A549 (cell line): Measurements from ENCODE around the gene ATP8A2.

ENCODE experiments used
- HOXA7 ChIP-seq: fragments of 250-450 bp; sonication (Bioruptor Pico); IDR thresholded peaks from 2 replicates; pipeline ENCODE4 v1.5.0; 2020; ENCODE audit warnings: mild to moderate bottlenecking, moderate library complexity
- MAFK ChIP-seq: fragments of 450-650 bp; IDR thresholded peaks from 2 replicates; pipeline ENCODE4 v1.6.1; 2014; ENCODE audit not compliant: partially characterized antibody
- NR3C1 ChIP-seq: fragments of >200 bp; sonication (Bioruptor Twin); formaldehyde crosslinking; IDR thresholded peaks from 3 replicates; pipeline ENCODE4 v1.6.1; 2017
- POLR2A ChIP-seq: IDR thresholded peaks from 2 replicates; pipeline ENCODE4 v1.6.1; 2012; ENCODE audit warnings: mild to moderate bottlenecking, low read length
- TP53 ChIP-seq: fragments of 250-450 bp; sonication (Bioruptor Pico); IDR thresholded peaks from 2 replicates; pipeline ENCODE4 v1.5.0; 2021; ENCODE audit warnings: mild to moderate bottlenecking, moderate library complexity
- TF ChIP-seq, protein P1 (sequence below): fragments of >200 bp; sonication (Bioruptor Twin); formaldehyde crosslinking; IDR thresholded peaks from 3 replicates; pipeline ENCODE4 v1.5.1; 2016
- TF ChIP-seq, protein P2 (sequence below): fragments of 250-450 bp; sonication (Bioruptor Pico); IDR thresholded peaks from 2 replicates; pipeline ENCODE4 v1.5.0; 2021; ENCODE audit warnings: mild to moderate bottlenecking, moderate library complexity, borderline replicate concordance
- TF ChIP-seq, protein P3 (sequence below): fragments of >200 bp; sonication (Bioruptor Twin); formaldehyde crosslinking; IDR thresholded peaks from 3 replicates; pipeline ENCODE4 v1.6.1; 2016

DNA sequence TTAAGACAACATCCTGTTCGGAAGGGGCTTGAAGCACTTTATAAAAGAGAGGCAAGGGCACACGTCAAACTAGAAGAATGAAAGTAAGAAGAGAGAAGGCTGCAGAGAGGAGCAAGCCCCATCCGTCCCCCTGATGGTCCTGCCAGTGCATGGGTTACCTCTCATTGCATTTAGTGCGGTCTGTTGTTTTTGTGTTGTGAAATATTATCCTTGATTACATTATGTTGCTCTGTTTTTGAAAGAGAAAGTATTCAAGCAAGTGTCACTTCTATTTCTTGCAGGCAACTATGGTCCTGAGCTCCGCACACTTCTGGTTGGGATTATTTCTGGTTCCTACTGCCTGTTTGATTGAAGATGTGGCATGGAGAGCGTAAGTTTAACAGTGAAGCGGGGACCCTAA lies 589.5 kb downstream of the ATP8A2 start:
- TF ChIP-seq, protein P1, sequence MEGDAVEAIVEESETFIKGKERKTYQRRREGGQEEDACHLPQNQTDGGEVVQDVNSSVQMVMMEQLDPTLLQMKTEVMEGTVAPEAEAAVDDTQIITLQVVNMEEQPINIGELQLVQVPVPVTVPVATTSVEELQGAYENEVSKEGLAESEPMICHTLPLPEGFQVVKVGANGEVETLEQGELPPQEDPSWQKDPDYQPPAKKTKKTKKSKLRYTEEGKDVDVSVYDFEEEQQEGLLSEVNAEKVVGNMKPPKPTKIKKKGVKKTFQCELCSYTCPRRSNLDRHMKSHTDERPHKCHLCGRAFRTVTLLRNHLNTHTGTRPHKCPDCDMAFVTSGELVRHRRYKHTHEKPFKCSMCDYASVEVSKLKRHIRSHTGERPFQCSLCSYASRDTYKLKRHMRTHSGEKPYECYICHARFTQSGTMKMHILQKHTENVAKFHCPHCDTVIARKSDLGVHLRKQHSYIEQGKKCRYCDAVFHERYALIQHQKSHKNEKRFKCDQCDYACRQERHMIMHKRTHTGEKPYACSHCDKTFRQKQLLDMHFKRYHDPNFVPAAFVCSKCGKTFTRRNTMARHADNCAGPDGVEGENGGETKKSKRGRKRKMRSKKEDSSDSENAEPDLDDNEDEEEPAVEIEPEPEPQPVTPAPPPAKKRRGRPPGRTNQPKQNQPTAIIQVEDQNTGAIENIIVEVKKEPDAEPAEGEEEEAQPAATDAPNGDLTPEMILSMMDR: no peak
- TF ChIP-seq TP53 (CRISPR knock-in tag): no peak
- TF ChIP-seq, protein P2, sequence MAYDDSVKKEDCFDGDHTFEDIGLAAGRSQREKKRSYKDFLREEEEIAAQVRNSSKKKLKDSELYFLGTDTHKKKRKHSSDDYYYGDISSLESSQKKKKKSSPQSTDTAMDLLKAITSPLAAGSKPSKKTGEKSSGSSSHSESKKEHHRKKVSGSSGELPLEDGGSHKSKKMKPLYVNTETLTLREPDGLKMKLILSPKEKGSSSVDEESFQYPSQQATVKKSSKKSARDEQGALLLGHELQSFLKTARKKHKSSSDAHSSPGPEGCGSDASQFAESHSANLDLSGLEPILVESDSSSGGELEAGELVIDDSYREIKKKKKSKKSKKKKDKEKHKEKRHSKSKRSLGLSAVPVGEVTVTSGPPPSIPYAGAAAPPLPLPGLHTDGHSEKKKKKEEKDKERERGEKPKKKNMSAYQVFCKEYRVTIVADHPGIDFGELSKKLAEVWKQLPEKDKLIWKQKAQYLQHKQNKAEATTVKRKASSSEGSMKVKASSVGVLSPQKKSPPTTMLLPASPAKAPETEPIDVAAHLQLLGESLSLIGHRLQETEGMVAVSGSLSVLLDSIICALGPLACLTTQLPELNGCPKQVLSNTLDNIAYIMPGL: no peak
- TF ChIP-seq, protein P3, sequence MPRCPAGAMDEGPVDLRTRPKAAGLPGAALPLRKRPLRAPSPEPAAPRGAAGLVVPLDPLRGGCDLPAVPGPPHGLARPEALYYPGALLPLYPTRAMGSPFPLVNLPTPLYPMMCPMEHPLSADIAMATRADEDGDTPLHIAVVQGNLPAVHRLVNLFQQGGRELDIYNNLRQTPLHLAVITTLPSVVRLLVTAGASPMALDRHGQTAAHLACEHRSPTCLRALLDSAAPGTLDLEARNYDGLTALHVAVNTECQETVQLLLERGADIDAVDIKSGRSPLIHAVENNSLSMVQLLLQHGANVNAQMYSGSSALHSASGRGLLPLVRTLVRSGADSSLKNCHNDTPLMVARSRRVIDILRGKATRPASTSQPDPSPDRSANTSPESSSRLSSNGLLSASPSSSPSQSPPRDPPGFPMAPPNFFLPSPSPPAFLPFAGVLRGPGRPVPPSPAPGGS: no peak
- TF ChIP-seq MAFK: no peak
- TF ChIP-seq POLR2A: no peak
- no peak for TF ChIP-seq NR3C1
- no peak for TF ChIP-seq HOXA7
